GM12875 (cell line): ENCODE measurements around the gene KLHL22.
"Not testable (repeated sequence)": the region's sequence is repeated elsewhere in the genome, so short reads cannot be mapped to it uniquely, and the experiment has no call there.

ENCODE experiments used
- H3K4me3 ChIP-seq: one replicate; pipeline ENCODE4 v1.5.1; 2011; ENCODE audit warnings: low read depth, low read length, control low read depth
- CTCF ChIP-seq: IDR thresholded peaks from 2 replicates; pipeline ENCODE4 v1.5.1; 2011; ENCODE audit warnings: low read depth, mild to moderate bottlenecking, control low read depth, inconsistent platforms, low read length, moderate library complexity, borderline replicate concordance; ENCODE audit not compliant: insufficient read depth

KLHL22 gene

GRCh38 chr22:20457506-20458240 lies 37.9 kb downstream of the KLHL22 start:
- TF ChIP-seq CTCF = no peak
- no peak overlapping the region for H3K4me3 ChIP-seq

GRCh38 chr22:20456722-20457076 lies 38.9 kb downstream of the KLHL22 start:
- TF ChIP-seq CTCF = no peak
- no peak overlapping the region for H3K4me3 ChIP-seq

GRCh38 chr22:20456064-20456721 lies 39.4 kb downstream of the KLHL22 start:
- TF ChIP-seq CTCF = peak; percentile 92
- no peak overlapping the region for H3K4me3 ChIP-seq

GRCh38 chr22:20455709-20456063 lies 39.9 kb downstream of the KLHL22 start:
- no peak for TF ChIP-seq CTCF
- no peak overlapping the region for H3K4me3 ChIP-seq

GRCh38 chr22:20453222-20453621 lies 42.4 kb downstream of the KLHL22 start:
- TF ChIP-seq CTCF = no peak

GRCh38 chr22:20451920-20452319 lies 43.7 kb downstream of the KLHL22 start:
- H3K4me3 ChIP-seq = no peak overlapping the region
- TF ChIP-seq CTCF = no peak

More at GRCh38 chr22:20453222-20453621, 42.4 kb downstream of the KLHL22 start:
- H3K4me3 ChIP-seq = no peak overlapping the region

- H3K4me3 ChIP-seq = not testable (repeated sequence)
Measured at GRCh38 chr22:20451129-20451778, 44.3 kb downstream of the KLHL22 start.
